GM18505 (cell line): ENCODE results near the gene NTHL1.
A peak's percentile ranks its signal among the peaks of the same experiment; 100 is the strongest.

Source experiments
- ATAC-seq: cut with Tn5 transposase; IDR thresholded peaks from one replicate; pipeline ENCODE4 v1.9.1; 2021; ENCODE audit not compliant: unreplicated experiment
- POLR2A ChIP-seq: IDR thresholded peaks from 4 replicates; pipeline ENCODE4 v1.6.1; 2011; ENCODE audit warnings: borderline replicate concordance; ENCODE audit not compliant: insufficient read depth, insufficient read length; ENCODE audit errors: extremely low read depth

The NTHL1 gene

GRCh38 chr16:2047330-2048115 is at the start of gene NTHL1, which contains the start of gene TSC2:
NTHL1 (minus strand) TSS chr16:2047834; CDS start chr16:2047823, 11 bp downstream.
TSC2 (plus strand) TSS chr16:2047985; CDS start chr16:2048616, 631 bp downstream.
- peak; percentile 76 for TF ChIP-seq POLR2A
- peak; percentile 88 for ATAC-seq

GRCh38 chr16:2096853-2097595 is 49.4 kb upstream of the NTHL1 start:
- no peak for ATAC-seq

GRCh38 chr16:2095918-2096582 is 48.4 kb upstream of the NTHL1 start:
- no peak for TF ChIP-seq POLR2A
- ATAC-seq: no peak

More at GRCh38 chr16:2096853-2097595, 49.4 kb upstream of the NTHL1 start:
- no peak for TF ChIP-seq POLR2A

- no peak for TF ChIP-seq POLR2A
- no peak for ATAC-seq
Observed at GRCh38 chr16:2095315-2095853, 47.8 kb upstream of the NTHL1 start.

- TF ChIP-seq POLR2A: no peak
- no peak for ATAC-seq
Observed at GRCh38 chr16:2093793-2094192, 46.2 kb upstream of the NTHL1 start.

GRCh38 chr16:2092866-2093265 is 45.2 kb upstream of the NTHL1 start:
- ATAC-seq: no peak
- no peak for TF ChIP-seq POLR2A

- TF ChIP-seq POLR2A: no peak
- ATAC-seq: no peak
Observed at GRCh38 chr16:2092256-2092620, 44.6 kb upstream of the NTHL1 start.

- TF ChIP-seq POLR2A: no peak
- no peak for ATAC-seq
Observed at GRCh38 chr16:2091547-2092255, 44.1 kb upstream of the NTHL1 start.

- no peak for ATAC-seq
- TF ChIP-seq POLR2A: no peak
Observed at GRCh38 chr16:2090777-2091546, 43.3 kb upstream of the NTHL1 start.

GRCh38 chr16:2090481-2090776 is 42.8 kb upstream of the NTHL1 start:
- no peak for ATAC-seq
- TF ChIP-seq POLR2A: no peak

- ATAC-seq: no peak
- no peak for TF ChIP-seq POLR2A
Observed at GRCh38 chr16:2089706-2090480, 42.3 kb upstream of the NTHL1 start.
